ENCODE data around the gene RILPL1.
"Not testable (repeated sequence)": the region's sequence is repeated elsewhere in the genome, so short reads cannot be mapped to it uniquely, and the experiment has no call there.

GRCh38 chr12:123431951-123432817 lies 101.3 kb downstream of the RILPL1 start:
- not testable (repeated sequence) for TF ChIP-seq CTCF (optimal IDR thresholded peaks at IDR 0.05 in 1 of 3, IDR thresholded peaks at IDR 0.05 in 1 of 3, conservative IDR thresholded peaks at IDR 0.05 in 1 of 3; ENCODE audit: extremely low read depth in 1 of 3, insufficient read depth in 2 of 3, low read length in 3 of 3); EZH2 (IDR thresholded peaks at IDR 0.05; ENCODE audit: low read length)
